Neural cell (in vitro differentiated cells): ENCODE measurements around the gene PSD2.

ENCODE experiments used
- CTCF ChIP-seq: fragments of 450-650 bp; IDR thresholded peaks from 2 replicates; pipeline ENCODE4 v1.5.1; 2014; ENCODE audit warnings: antibody characterized with exemption, mild to moderate bottlenecking, moderate library complexity; ENCODE audit not compliant: poor library complexity, severe bottlenecking
- EP300 ChIP-seq: fragments of 450-650 bp; conservative IDR thresholded peaks from 2 replicates; pipeline ENCODE4 v1.6.1; 2014; ENCODE audit warnings: antibody characterized with exemption, mild to moderate bottlenecking, moderate library complexity; ENCODE audit not compliant: poor library complexity, severe bottlenecking
- EZH2 ChIP-seq: fragments of 200-600, 300-800 bp; shearing (Covaris generic), sonication (generic); IDR thresholded peaks from 2 replicates; pipeline ENCODE4 v1.6.1; 2014; ENCODE audit warnings: antibody characterized with exemption, low read length, borderline replicate concordance, mild to moderate bottlenecking; ENCODE audit not compliant: insufficient read depth, poor library complexity, severe bottlenecking
- REST ChIP-seq: IDR thresholded peaks from 2 replicates; pipeline ENCODE4 v1.6.1; 2012; ENCODE audit warnings: borderline replicate concordance
- SMC3 ChIP-seq: fragments of 450-650 bp; conservative IDR thresholded peaks from 2 replicates; pipeline ENCODE4 v1.6.1; 2014; ENCODE audit warnings: antibody characterized with exemption, mild to moderate bottlenecking, moderate library complexity; ENCODE audit not compliant: poor library complexity

- TF ChIP-seq REST: peak; percentile 27
- TF ChIP-seq CTCF: peak; percentile 99
- no peak for TF ChIP-seq EZH2
- TF ChIP-seq EP300: no peak
- peak; percentile 99 for TF ChIP-seq SMC3
Observed at GRCh38 chr5:139787568-139788293, 7.9 kb upstream of the PSD2 start.
